Thymus (tissue), 11 donors: ENCODE data around the gene ZSCAN5A. TPM values are rescaled to one million over a fixed set of nuclear protein-coding genes. Genes with fewer than 3 reads are reported as not detected.
"Not testable (repeated sequence)": the region's sequence is repeated elsewhere in the genome, so short reads cannot be mapped to it uniquely, and the experiment has no call there.

Experiments
- DNase-seq, 9 donors: peaks; one replicate each; pipeline ENCODE4 v3.0.0-alpha.2; 2013; ENCODE audit warnings: low spot score in 9 of 9, low read depth in 6 of 9, missing footprints in 1 of 9
- H3K27ac ChIP-seq, 2 donors: one replicate each; pipeline ENCODE4 v1.5.1; 2013; ENCODE audit warnings: control low read depth in 1 of 2, low read depth in 1 of 2, low read length in 1 of 2, mild to moderate bottlenecking in 1 of 2, moderate library complexity in 1 of 2
- H3K27me3 ChIP-seq, 2 donors: one replicate each; pipeline ENCODE4 v1.5.1; 2013; ENCODE audit warnings: low read length in 1 of 2; ENCODE audit not compliant: control insufficient read depth in 2 of 2, insufficient read depth in 1 of 2
- H3K36me3 ChIP-seq, 2 donors: one replicate each; pipeline ENCODE4 v1.5.1; 2013; ENCODE audit warnings: low read length in 1 of 2, mild to moderate bottlenecking in 1 of 2, moderate library complexity in 1 of 2; ENCODE audit not compliant: control insufficient read depth in 2 of 2, insufficient read depth in 2 of 2
- H3K4me1 ChIP-seq, 2 donors: one replicate each; pipeline ENCODE4 v1.5.1; 2013; ENCODE audit warnings: low read length in 2 of 2; ENCODE audit not compliant: control insufficient read depth in 2 of 2, insufficient read depth in 2 of 2
- H3K4me3 ChIP-seq, 2 donors: one replicate each; pipeline ENCODE4 v1.5.1; 2013; ENCODE audit warnings: low read length in 2 of 2, control low read depth in 1 of 2, mild to moderate bottlenecking in 1 of 2
- H3K9me3 ChIP-seq, 2 donors: one replicate each; pipeline ENCODE4 v1.5.1; 2013; ENCODE audit warnings: low read length in 1 of 2, mild to moderate bottlenecking in 1 of 2; ENCODE audit not compliant: control insufficient read depth in 2 of 2, insufficient read depth in 1 of 2
- WGBS: extraction: QIAGEN DNeasy Blood & Tissue Kit; methylation state at CpG from one replicate; pipeline ENCODE4 v1.1.7; 2013; 5-methylcytosine and 5-hydroxymethylcytosine counted together
- polyA plus RNA-seq: library from polyadenylated mRNA; stranded (reverse); fragments of 200-250 nt; gene quantifications from one replicate; pipeline ENCODE4 v1.2.3, GENCODE V29; 2013
- total RNA-seq: library from RNA; stranded (reverse); fragments of 120-200 nt; gene quantifications from one replicate; pipeline ENCODE4 v1.2.4, GENCODE V29; 2013
- donor health status: healthy.

Gene ZSCAN5A
- total and polyA plus RNA-seq, 2 donors: 4.9 to 7.4 TPM

DNA sequence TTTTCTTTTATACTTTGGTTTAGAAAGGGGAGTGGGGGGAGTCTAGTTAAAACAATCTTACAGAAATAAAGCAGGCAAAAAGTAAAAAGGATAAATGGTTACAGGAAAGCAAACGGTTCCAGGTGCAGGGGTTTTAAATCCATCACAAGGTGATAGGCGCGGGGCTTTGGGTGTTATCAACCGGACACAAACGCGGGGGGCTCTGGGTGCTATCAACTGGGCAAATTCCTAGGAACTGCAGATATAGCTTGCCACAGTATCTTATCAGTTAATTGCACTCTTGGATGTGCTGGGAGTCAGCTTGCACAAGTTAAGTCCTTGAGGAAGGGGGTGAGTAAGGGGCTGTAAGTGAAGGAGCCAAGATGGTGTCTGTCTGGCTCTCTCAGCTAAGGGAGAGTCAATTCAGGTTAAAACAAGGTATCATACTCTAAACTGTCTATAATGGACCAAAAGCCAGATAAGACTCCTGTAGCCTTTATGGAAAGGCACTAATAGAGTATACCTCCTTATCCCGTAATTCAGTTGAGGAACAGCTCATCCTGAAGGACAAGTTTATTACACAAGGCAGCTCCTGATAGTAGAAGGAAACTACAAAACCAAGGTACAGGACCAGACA, 32.6 kb upstream of the ZSCAN5A start:
- Histone ChIP-seq H3K9me3 (no peaks in the 10 kb centered on the region), H3K4me1 (no peaks in the 10 kb centered on the region), H3K4me3 (no peak overlapping the region), H3K27ac (no peak overlapping the region), H3K36me3 (no peaks in the 10 kb centered on the region), H3K27me3 (no peaks in the 10 kb centered on the region)
- DNase-seq: no peak
- WGBS: 92% methylated on average over 7 of the region's 7 CpGs

DNA sequence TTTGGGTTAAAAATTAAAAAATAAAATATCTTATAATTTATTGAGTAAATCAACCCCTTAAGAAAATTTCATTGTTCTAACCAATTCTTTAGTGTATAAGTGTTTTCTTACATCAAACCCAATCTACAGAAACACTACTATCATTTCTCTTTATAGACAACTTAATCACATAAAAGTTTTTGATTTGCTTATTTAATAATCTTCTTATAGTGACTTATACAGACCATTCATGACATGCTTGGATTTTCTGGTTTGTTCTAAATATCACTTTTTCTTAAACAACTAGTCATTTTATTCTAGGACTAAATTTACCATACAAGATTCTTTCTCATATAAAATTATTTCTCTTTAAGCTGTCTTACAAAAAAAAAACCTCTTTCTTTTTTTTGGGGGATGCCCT, 27.3 kb upstream of the ZSCAN5A start:
- no peak for DNase-seq
- no peaks in the 10 kb centered on the region for H3K9me3 ChIP-seq
- no peak overlapping the region for H3K4me3 ChIP-seq
- no peak overlapping the region for H3K27ac ChIP-seq
- no peaks in the 10 kb centered on the region for H3K27me3 ChIP-seq
- no peaks in the 10 kb centered on the region for H3K36me3 ChIP-seq
- H3K4me1 ChIP-seq: no peaks in the 10 kb centered on the region

DNA sequence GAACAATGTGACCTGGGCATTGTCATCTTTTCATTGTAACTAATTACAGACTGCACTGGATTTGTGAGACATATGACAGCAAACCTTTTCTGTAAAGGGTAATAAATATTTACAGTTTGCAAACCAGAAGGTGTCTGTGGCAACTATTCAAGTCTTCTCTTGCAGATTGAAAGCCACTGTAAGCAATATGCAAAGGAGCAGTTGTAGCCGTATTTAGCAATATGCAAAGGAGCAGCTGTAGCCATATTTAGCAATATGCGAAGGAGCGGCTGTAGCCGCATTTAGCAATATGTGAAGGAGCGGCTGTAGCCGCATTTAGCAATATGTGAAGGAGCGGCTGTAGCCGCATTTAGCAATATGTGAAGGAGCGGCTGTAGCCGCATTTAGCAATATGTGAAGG, 24.4 kb upstream of the ZSCAN5A start:
- H3K9me3 ChIP-seq, H3K4me1 ChIP-seq, DNase-seq, H3K4me3 ChIP-seq, H3K36me3 ChIP-seq, H3K27me3 ChIP-seq, H3K27ac ChIP-seq: not testable (repeated sequence)
- 98% methylated on average over 7 of the region's 10 CpGs for WGBS

DNA sequence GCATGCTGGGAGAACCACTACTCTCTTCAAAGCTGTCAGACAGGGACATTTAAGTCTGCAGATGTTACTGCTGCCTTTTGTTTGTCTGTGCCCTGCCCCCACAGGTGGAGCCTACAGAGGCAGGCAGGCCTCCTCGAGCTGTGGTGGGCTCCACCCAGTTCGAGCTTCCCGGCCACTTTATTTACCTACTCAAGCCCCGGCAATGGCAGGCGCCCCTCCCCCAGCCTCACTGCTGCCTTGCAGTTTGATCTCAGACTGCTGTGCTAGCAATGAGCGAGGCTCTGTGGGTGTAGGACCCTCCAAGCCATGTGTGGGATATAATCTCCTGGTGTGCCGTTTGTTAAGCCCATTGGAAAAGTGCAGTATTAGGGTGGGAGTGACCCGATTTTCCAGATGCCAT, 22.4 kb upstream of the ZSCAN5A start:
- not testable (repeated sequence) for DNase-seq, H3K4me1 ChIP-seq, H3K4me3 ChIP-seq, H3K27me3 ChIP-seq, H3K36me3 ChIP-seq, H3K9me3 ChIP-seq, H3K27ac ChIP-seq
- 90% methylated on average over 8 of the region's 8 CpGs for WGBS

DNA sequence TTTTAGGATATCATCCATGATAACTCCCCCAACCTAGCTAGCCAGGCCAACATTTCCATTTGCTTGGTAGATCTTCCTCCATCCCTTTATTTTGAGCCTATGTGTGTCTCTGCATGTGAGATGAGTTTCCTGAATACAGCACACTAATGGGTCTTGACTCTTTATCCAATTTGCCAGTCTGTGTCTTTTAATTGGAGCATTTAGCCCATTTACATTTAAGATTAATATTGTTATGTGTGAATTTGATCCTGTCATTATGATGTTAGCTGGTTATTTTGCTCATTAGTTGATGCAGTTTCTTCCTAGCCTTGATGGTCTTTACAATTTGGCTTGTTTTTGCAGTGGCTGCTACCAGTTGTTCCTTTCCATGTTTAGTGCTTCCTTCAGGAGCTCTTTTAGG, 20.7 kb upstream of the ZSCAN5A start:
- not testable (repeated sequence) for H3K4me3 ChIP-seq, H3K9me3 ChIP-seq, H3K27ac ChIP-seq, DNase-seq, H3K4me1 ChIP-seq, H3K36me3 ChIP-seq, H3K27me3 ChIP-seq

DNA sequence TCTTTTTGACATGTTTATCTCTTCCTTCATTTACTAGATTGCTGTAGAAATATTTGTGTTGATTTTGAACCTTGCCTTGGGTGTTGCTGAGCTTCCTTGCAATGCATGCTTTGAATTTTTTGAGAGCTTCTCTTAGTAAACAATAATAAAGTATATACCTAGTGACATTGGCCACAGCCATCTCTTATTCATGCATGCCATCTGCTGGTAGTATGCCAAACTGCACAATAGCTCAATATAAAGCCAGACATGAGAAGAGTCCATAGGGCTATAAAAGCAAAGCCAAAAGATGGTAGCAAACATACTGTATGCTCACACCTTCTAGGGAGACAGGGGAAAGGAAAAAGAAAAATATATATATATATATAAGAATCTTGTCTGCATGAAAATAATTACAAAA, 18.9 kb upstream of the ZSCAN5A start:
- no peak overlapping the region for H3K4me3 ChIP-seq
- DNase-seq: peak in 8 of 9 donors; percentile 22 to 70 (median 50)
- no peaks in the 10 kb centered on the region for H3K4me1 ChIP-seq
- H3K27me3 ChIP-seq: no peaks in the 10 kb centered on the region
- no peaks in the 10 kb centered on the region for H3K9me3 ChIP-seq
- H3K36me3 ChIP-seq: no peaks in the 10 kb centered on the region
- H3K27ac ChIP-seq: no peak overlapping the region

DNA sequence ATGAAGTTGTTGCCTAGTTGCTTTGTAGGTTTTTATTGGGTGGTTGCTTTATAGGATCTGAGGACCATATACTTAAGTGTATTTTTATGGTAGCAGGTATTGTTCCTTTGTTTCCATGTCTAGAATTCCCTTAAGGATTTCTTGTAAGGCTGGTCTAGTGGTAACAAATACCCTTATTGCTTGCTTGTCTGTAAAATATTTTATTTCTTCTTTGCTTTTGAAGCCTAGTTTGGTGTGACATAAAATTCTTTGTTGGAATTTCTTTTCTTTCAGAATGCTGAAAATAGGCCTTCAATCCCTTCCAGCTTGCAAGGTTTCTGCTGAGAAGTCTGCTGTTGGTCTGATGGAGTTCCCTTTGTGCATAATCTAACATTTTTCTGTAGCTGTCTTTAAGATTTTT, 18.1 kb upstream of the ZSCAN5A start:
- H3K36me3 ChIP-seq: no peaks in the 10 kb centered on the region
- DNase-seq: no peak
- H3K27ac ChIP-seq: no peak overlapping the region
- no peaks in the 10 kb centered on the region for H3K4me1 ChIP-seq
- no peaks in the 10 kb centered on the region for H3K9me3 ChIP-seq
- H3K4me3 ChIP-seq: no peak overlapping the region
- no peaks in the 10 kb centered on the region for H3K27me3 ChIP-seq

DNA sequence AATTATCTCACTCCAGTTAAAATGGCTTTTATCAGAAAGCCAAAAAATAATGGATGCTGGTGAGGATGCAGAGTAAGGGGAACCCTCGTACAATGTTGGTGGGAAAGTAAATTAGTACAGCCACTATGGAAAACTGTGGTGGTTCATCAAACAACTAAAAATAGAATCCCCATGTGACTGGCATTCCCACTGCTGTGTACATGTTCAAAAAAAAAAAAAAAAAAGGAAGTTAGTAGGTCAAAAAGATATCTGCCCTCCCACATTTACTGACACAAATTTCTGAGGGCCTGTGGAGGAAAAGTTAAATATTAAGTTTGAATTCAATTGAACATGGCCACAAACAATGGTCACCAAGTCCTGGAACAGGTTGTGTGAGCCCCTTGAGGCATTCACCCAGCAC, 9.8 kb upstream of the ZSCAN5A start:
- H3K36me3 ChIP-seq: no peaks in the 10 kb centered on the region
- no peaks in the 10 kb centered on the region for H3K9me3 ChIP-seq
- no peak for DNase-seq
- no peak overlapping the region for H3K4me3 ChIP-seq
- no peaks in the 10 kb centered on the region for H3K4me1 ChIP-seq
- H3K27ac ChIP-seq: no peak overlapping the region
- WGBS: 61% methylated on average over 1 of the region's 1 CpG
- no peaks in the 10 kb centered on the region for H3K27me3 ChIP-seq

DNA sequence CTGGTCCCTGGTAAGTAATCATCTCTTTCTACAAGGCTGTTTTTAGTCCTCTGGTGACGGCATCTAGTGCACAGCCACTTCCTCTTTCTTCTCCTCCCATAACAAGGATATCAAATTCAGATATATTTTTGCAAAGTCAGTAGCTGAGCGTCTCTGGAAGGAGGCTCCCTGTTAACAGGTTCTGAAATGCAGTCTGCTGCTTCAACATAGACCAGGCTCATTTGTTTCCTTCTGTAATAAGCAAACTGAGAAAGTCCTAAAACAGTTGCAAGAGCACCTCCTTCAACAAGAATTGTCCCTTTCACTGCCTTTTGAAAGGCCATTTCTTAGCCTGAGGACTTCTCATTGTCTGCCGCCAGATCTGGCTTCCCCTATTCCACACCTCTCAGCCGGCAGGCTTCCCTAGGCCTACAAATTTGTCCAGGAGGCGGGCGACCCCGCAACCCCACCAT, 7.4 kb upstream of the ZSCAN5A start:
- no peak overlapping the region for H3K27ac ChIP-seq
- no peak overlapping the region for H3K4me3 ChIP-seq
- H3K36me3 ChIP-seq: no peaks in the 10 kb centered on the region
- no peaks in the 10 kb centered on the region for H3K4me1 ChIP-seq
- no peaks in the 10 kb centered on the region for H3K27me3 ChIP-seq
- DNase-seq: no peak
- WGBS: 53% methylated on average over 7 of the region's 7 CpGs
- H3K9me3 ChIP-seq: no peaks in the 10 kb centered on the region
